NCI-H526 treated with DMSO at 0.1 percent for 48 hours (cell line): ENCODE data around the gene CEP85.
"Not testable (repeated sequence)": the region's sequence is repeated elsewhere in the genome, so short reads cannot be mapped to it uniquely, and the experiment has no call there.

ENCODE experiments used
- DNase-seq: peaks from one replicate; lab custom pipeline; 2025; lab: John Stamatoyannopoulos, UW

CEP85 gene

DNA sequence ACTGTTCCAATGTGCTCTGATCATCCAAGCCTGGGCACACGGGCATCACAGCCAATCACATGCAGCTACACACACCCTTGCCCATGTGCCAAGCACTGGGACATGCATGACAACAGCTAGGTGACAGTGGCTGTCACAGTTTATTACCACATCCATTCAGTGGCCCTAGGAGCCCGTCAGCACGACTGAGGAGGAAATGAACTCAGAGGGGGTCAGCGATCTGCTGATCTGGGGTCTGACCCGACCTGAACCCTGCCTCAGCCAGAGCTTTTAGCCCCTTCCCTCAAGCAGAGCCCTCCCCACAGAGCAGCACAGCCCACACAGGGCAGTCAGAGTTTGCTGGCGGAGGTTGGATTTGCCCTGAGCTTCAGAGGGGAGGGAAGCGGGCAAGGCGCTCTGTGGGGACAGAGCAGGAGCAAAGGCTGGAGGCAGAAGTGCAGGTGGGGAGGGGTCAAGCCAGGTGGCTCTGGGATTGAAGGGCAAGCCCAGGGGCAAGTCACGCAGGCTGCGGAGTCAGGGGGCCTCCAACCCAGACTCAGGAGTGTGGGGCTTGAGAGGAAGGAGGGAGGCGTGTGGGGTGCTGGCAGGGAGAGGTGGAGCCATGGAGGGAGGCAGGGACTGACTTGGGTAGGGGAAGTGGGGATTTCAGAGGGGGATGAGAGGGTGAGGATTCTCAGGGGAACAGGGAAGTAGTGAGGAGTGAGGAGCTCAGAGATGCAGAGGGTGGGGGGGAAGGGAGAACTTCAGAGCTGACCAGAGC, 56.3 kb downstream of the CEP85 start:
- DNase-seq: no peak

DNA sequence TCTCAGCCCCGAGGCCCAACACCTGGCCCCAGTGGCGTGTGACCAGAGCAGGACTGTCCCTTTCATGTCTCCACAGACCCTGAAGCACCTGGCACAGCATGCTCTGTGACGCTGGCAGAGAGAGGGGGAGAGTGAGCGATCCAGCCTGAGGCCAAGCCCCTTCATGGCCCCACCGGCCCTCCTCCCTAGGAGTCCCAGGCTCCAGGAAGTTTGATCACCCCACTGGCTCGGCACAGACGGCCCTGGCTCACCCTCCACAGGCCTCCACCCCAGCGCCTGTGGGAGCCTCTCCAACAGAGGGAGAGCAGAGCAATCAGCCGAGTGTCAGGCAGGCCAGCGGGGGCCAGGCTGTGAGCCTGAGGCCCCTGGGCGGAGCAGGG, 56.9 kb downstream of the CEP85 start:
- DNase-seq: no peak

GRCh38 chr1:26291433-26291832, 57.4 kb downstream of the CEP85 start:
- DNase-seq: no peak

- DNase-seq: no peak
Measured at GRCh38 chr1:26291939-26292338, 57.9 kb downstream of the CEP85 start.

DNA sequence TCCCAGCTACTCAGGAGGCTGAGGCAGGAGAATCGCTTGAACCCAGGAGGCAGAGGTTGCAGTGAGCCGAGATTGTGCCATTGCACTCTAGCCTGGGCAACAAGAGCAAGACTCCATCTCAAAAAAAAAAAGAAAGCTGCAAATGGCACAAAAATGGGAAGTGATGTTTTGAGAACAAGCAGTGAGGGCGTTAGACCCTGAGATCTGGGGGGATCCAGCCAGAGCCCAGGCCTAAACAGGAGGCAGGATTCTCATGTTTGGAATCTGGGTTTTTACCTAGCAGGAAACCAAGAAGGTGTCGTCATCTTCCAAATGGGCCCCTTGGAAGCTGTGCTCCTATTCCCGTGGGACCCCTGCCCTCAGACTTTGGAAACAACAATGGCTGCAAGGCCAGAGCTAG, 58.7 kb downstream of the CEP85 start:
- DNase-seq: not testable (repeated sequence)

DNA sequence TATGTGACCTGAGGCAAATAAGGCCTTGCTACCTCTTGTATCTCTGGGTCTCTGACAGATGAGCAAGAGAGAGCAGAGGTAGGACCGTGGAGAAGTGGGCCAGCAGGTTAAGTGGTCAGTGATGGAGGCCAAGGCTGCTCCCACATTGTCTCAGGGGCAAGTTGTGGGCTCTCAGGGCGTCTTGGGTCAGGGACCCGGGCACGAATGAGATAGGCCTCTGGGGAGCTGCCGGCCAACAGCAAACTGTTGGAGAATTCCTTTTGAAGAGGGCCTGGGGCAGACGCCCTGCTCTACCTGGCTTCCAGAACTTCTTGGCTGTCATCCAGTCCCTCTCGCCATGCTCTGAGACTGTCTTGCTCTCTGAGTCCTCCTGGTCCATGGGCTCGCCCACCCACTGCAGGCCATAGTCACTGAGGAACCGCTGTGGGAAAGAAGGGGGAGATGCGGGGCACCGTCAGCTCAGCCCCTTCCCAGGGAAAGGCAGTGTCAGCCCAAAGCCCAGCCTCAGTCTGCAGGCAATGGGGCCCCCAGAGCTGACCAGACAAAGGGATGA, 60.0 kb downstream of the CEP85 start:
- no peak for DNase-seq

DNA sequence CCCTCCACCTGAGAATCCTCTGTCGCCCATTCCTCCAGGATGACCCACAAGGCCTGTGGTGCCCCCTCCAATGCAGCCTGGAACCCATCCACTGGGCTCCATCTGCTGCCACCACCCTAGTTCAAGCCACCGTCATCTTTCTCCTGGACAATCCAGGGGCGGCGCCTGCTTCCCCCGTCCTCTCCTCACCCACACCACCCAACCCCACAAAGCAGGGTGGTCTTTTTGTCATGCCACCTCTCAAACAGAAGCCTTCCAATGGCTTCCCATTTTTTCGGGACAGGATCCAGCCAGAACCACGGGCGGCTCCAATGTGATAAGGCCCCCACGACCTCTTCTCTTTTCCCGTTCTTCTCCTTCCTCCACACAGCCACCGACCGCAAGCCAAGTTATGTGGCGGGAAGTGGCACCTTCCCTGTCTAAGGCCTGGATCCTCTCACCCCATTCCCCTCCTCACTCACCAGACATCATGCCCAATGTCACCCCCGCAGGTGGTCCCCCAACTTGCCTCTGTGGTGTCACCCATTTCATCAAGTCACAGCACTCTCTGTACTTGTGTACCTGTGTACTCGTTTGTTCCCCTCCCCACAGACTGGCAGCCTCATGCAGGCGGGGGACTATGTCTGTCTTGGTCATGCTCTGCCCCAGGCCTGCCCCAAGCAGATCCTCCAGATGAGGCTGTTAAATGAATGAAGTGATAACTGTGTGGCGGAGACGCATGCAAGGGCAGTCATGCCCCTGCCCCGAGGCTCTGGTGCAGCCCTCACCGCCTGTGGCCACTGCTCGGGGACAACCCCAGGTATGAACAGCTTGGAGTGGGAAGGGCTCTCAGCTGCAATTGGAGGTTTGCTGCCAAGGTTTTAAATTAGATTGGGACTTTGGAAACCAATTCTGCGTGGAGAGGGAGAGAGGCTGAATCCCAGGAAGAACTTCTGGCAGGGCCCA, 61.5 kb downstream of the CEP85 start:
- no peak for DNase-seq

DNA sequence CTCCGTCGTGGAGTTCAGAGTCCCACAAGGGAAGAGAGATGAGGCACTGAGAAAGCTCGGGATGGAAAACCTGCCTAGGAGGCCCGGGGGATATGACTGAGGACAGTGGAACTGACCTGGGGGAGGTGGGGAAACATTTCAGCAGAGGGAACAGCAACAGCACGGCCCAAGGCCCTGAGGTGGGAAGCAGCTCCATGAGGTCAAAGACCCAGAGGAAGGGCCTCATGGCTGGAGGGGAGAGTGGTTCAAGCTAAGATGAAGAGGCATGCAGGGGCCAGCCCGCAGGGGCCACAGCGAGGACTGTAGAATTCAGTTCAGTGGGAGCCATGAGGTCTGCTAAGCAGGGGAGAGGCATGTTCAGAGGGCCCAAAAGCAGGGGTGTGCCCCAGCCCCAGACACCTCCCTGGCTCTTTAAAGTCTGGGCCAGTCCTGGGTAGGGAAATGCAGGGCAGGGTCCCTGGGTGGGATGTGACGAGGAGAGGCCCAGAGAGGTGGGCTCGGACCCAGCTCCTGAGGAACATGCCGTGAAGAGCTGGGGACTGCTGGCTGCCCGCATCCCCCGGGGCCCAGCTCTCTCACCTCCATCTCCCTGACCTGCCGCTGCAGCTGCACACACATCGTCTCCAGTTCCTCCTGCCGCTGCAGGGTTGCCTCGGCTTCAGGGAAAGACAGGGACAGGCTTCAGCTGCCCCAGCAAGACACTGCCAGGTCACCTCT, 62.5 kb downstream of the CEP85 start:
- no peak for DNase-seq

- DNase-seq: no peak
Measured at GRCh38 chr1:26297057-26297790, 63.2 kb downstream of the CEP85 start.

- DNase-seq: no peak
Measured at GRCh38 chr1:26297791-26298124, 63.8 kb downstream of the CEP85 start.

GRCh38 chr1:26300578-26301275, 66.7 kb downstream of the CEP85 start:
- no peak for DNase-seq

DNA sequence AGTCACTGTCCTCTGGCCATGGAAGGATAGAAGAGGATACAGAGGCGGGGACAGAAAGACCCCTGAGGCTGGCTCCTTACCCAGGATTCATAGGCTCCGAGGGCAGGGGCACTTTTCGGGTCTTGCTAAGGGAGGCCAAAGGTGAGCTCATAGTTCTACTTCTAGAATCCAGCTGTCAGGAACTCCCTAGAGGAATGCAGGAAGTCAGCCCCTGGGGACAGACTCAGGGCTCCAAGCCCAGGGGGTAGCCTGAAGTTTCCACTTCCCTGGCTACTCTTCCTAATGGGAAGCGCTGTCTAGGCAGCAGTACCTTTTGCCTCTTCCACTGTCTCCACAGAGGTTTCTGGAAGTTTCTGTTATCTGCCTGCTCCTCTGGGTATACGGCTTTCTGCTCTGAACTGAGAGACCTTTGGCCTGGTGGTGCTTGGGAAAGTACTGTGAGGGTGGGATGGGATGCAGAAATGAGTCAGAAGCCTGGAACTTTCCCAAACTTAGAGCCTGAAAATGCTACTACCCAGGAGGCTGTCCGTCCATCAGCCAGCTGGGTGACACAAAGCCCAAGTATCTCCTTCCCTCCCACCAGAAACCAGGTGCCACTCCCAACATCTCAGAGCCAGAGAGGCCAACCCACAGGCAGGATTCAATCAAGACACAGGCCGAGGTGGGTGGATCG, 68.9 kb downstream of the CEP85 start:
- no peak for DNase-seq

- no peak for DNase-seq
Measured at GRCh38 chr1:26305667-26306289, 71.8 kb downstream of the CEP85 start.

GRCh38 chr1:26306290-26307229, 72.6 kb downstream of the CEP85 start, which contains the start of gene UBXN11:
UBXN11 (minus strand) TSS chr1:26306636; CDS start chr1:26302883, 3,753 bp downstream.
- DNase-seq: peak; percentile 97

- no peak for DNase-seq
Measured at GRCh38 chr1:26307363-26307781, 73.4 kb downstream of the CEP85 start.

DNA sequence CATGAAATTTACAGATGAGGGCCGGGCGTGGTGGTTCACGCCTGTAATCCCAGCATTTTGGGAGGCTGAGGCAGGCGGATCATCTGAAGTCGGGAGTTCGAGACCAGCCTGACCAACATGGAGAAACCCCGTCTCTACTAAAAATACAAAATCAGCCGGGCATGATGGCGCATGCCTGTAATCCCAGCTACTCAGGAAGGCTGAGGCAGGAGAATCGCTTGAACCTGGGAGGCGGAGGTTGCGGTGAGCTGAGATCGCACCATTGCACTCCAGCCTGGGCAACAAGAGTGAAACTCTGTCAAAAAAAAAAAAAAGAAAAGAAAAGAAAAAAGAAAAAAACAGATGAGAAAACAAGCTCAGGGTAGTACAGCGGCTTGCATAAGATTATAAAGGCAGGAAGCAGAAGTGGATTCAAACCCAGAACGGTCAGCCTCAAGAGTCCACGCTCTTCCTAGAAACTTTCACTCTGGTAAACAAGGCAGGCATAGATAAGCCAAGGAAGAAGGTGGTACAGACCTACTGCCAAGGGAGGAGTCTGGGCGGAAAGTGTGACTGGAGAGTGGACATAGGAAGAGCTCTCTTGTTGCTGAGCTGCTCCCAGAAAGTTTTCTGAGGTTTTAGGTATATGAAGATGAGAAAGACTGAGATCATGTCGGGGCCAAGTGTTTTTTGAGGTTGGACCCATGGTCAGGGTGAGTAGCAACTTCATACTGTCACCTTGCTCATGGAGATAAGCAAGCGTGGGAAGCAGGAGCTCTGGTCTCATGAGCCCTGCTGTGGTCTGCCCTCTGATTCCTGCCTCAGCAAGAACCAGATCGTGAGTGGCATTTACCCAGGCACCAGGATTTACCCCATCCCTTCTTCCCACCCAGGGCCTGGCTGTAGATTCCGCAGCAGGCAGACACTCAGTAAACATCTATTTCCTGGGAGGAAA, 74.2 kb downstream of the CEP85 start:
- not testable (repeated sequence) for DNase-seq

- no peak for DNase-seq
Measured at GRCh38 chr1:26314501-26314900, 80.5 kb downstream of the CEP85 start.
